ENCODE results near the gene PTHLH.

Gene PTHLH

DNA sequence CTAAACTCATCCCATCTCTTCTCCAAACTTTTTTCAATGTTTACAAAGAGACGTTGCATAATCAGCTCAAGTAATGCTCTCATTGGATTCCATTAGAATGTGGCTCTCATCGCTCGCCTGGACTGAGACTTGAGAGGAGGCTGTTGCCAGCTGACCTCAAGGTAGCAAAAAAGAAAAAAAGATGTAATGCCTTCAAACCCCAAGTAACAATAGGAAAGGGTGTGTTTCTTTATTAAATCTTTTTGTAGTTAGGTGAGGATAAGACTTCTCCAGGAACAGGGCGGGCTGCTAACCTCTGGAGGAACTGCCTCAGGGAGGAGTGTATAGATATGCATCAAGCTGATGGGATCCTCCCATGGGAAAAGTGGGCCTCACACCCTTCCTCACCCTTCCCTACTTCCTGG is 956 bp upstream of the PTHLH start:
- DNase-seq, result no peak

DNA sequence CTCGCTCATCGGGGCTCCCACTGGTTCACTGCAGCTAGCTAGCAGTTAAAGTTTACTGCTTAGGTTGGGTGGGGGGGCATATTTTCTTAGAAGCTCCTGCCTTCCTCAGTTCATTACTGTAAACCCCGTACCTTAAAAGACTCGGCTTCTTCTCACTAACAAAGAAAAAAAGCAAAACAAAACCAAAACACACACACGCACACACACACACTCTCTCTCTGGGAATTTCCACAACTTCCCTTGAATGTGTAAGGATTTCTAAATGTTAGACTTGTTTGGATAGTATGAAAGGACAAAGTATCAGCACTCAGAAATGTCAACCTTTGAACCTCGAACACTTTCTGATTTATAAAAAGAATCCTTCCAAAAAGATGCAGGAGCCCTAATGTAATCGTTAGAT is 927 bp downstream of the PTHLH start:
- DNase-seq, result no peak

GRCh38 chr12:27971121-27971489 is 1.4 kb downstream of the PTHLH start:
- no peak for DNase-seq

GRCh38 chr12:27970401-27971120 is 2.0 kb downstream of the PTHLH start:
- no peak for DNase-seq

- no peak for DNase-seq
Observed at GRCh38 chr12:27969624-27970400, 2.7 kb downstream of the PTHLH start.

DNA sequence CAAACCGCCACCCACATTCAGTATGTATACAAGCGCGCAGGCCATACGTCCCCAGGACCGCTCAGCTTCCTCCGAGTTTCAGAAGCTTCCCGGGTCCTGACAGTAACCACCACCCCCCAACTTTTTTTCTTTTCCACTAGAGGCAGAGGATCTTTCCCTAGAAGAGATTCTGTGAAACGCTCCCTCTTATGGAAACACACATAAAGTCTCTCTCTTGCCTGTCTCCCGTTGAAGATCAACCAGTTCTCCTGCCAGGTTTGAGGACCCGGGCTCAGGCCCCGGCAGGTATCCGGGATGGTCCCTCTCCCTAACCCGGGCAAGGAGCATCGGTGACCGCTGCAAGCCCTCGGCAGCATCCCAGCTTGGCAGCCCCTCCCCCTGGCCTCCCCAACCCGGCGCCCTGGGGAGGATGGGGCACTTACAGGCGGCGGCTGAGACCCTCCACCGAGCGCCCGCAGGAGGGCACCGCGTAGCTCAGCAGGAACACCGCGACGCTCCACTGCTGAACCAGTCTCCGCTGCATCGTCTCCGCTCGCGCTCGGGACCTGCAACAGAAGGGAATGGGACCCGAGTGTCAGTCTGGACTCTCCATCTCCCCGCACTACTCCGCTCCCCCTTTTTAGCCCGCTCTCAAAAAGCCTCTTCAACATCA is 3.4 kb downstream of the PTHLH start:
- no peak for DNase-seq

DNA sequence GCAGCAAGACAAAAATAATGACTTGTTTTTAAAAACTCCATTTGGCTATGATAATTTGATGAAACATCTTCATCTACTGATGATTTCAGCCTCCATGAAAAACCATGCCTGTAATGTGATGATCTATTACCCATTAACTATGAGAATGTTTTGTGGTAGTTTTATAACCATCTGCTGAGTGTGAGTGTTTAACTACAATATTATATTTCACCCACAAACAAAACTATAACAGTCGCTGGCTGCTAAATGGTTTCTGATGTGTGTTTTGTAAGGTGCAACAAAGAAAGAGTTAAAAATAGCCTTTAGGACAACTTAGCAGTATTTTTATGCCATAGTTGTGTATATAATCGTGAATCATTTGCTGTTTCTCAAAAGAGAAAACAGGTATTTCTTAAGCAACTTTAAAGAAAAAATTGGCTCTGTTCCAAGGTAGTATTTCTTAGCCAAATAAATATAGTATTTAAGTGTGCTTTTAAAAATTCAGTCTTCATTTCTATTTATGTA is 4.9 kb downstream of the PTHLH start:
- DNase-seq, result no peak

GRCh38 chr12:27966870-27967269 is 5.7 kb downstream of the PTHLH start:
- no peak for DNase-seq

DNA sequence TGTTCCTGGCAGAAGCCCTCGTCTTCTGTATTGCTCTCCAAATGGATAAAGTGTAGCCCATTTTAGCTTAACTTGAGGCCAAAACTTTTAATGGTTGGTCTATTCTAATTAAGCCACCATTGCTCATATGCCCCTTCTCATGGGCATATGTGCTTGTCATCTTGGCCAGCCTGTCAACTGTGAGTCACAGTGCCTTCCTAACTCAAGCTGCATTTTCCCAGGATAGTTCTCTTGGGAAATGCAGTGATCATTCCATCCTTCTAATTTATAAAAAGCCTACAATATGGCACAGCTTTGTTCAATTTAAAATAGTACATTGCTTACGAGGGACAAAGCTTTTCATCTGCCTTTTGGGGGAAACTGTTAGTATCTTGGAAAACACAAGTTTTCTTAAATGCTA is 6.6 kb downstream of the PTHLH start:
- no peak for DNase-seq

DNA sequence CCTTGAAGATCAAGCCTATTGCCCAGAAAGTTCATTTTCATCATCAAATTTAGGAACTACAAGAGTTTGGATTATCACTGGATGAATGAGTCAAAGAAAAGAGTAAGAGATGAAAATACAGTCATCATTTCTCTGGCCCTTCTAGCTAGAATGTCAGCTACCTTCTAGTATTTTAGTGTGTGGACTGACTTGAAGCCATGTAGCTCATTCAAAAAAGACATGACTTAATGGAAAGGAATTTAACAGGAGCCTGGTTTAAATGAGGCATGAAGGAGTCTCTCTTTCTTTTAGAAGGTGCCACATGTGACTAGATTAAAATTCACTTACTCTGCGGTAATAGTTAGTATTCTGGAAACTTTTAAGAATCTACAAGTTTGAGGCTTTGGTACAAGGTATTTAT is 7.1 kb downstream of the PTHLH start:
- no peak for DNase-seq

- no peak for DNase-seq
Observed at GRCh38 chr12:27964123-27964522, 8.4 kb downstream of the PTHLH start.

- no peak for DNase-seq
Observed at GRCh38 chr12:27960821-27961220, 11.7 kb downstream of the PTHLH start.

GRCh38 chr12:27958675-27959074 is 13.9 kb downstream of the PTHLH start:
- DNase-seq, result no peak

DNA sequence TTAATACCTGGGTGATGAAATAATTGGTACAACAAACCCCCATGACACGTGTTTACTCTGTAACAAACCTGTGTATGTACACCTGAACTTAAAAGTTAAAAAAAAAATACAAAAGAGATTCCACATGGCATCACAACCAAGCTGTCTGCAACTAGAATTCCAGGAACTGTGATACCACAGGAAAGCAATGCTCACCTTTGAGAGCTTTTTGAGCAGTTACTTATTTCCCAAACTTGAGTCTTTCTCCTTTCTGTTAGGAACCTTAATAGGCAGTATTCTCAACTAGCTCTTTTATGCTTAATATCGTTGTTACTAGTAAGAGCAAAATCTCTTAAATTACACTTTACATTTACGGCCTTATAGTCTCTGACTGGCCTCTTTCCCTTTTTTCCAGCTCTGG is 15.2 kb downstream of the PTHLH start:
- no peak for DNase-seq

DNA sequence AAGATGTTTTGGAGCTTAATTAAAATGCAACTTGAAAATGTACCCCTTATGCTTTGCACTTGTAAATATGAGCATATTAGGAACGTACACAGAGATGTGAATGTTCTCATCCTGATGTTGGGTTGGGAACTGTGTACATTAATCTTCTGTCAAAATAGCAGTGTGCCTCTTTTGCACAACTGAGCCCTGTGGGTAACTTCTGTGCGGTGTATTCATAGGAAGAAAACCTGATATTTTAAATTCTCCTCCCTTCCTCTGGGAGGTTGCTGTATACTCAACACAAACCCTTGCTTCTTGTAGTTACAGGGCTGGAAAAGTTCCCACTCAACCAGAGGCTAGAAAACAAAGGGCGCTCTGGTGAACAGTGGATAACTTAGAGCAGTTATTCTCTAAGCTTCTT is 18.7 kb downstream of the PTHLH start:
- DNase-seq, result no peak

DNA sequence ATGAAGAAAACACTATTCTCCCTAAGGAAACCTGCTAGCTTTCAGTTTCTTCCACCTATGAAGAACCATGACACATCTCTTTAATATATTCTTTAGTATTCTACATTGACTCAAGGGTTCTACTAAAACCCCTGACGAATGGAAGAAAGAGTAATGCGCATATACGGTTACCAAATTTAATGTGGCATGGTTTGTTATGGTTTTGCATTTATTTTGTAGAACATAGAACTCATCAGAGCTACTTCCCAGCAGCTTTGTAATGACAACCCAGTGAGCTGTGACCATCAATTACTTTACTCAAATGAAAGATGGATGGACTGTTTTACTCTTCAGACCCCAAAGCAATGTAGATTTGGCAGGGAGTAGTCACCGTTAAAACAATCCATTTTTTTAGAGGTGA is 19.2 kb downstream of the PTHLH start:
- DNase-seq, result no peak

- DNase-seq, result no peak
Observed at GRCh38 chr12:27952510-27952909, 20.0 kb downstream of the PTHLH start.

DNA sequence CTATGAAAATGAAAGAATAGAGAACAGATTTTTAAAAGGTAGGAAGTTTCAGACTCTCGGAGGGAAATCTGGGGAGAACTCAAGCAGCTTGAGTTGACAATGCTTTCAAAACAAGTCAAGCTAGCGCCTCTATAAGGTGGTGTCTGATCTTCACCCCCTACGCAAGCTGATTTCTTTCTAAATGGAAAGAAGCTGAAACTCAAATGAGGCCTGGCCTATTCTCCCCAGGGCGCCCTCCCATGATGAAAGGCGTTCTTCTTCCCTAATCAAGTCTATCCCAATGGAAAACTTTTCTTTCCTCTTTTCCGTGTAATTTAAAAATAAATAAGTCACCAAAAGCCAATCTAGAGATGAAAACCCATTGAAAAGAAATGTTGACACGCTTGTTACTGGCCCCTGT is 20.6 kb downstream of the PTHLH start:
- DNase-seq, result no peak

DNA sequence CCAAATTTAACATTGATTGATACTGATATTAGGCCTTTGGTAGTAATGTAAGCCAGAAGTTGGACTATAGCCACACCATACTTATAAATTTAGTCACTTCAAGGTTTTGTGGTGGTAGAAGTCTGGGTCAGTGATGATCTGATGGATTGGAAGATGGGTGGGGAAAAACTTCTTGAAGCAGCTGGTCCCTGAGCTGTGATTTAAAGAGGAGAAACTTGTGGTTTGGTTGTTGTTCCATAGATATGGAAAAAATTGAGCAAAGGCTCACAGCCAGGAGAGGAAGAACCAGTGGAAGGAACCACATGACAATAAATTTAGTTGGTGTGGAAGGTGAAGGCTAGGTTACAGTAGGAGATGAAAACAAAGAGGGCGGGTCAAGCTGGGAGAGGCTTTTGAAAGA is 26.1 kb downstream of the PTHLH start:
- DNase-seq, result no peak

GRCh38 chr12:27940756-27941402 is 31.7 kb downstream of the PTHLH start:
- DNase-seq, result peak; percentile 61 to 65

DNA sequence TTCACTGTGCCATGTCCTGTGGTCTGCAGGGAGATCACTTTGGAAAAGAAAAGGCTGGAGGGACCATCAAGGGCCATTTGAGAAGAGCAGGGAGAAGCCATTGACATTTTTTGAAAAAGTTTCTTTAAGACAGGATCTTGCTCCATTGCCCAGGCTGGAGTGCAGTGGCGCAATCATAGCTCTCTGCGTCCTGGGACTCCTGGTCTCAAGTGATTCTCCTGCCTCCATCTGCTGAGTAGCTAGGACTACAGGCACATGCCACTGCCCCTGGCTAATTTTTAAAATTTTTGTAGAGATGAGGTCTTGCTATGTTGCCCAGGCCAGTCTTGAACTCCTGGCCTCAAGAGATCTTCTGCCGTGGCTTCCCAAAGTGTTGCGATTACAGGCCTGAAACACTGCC is 32.3 kb downstream of the PTHLH start:
- no peak for DNase-seq

DNA sequence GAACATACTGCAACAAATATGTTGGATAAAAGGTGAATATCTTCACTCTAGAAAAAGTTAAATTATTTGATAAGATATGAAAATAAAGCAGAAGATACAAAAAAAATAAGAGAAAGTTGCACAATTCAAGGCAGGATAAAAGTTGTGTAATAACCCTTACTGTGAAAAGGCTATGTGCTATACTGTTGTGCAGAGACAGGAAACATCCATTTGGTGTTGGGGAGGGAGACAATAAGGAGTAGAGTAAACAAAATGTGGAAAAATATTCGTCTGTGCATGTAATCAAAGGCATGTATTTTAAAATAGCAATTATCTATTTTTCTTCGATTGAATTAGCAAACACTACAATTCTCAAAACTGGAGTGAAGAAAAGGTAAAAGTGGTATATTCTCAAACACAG is 34.8 kb downstream of the PTHLH start:
- peak; percentile 34 to 57 for DNase-seq

GRCh38 chr12:27936196-27936595 is 36.3 kb downstream of the PTHLH start:
- DNase-seq, result no peak

Measured in AML-193 (cell line).